GM21737 (cell line): ENCODE results near the gene SHROOM2.
"Not testable (repeated sequence)": the region's sequence is repeated elsewhere in the genome, so short reads cannot be mapped to it uniquely, and the experiment has no call there.

Experiments used
- ATAC-seq: cut with Tn5 transposase; IDR thresholded peaks from one replicate; pipeline ENCODE4 v1.9.1; 2021; ENCODE audit warnings: mild to moderate bottlenecking, moderate library complexity; ENCODE audit not compliant: unreplicated experiment

Gene SHROOM2

DNA sequence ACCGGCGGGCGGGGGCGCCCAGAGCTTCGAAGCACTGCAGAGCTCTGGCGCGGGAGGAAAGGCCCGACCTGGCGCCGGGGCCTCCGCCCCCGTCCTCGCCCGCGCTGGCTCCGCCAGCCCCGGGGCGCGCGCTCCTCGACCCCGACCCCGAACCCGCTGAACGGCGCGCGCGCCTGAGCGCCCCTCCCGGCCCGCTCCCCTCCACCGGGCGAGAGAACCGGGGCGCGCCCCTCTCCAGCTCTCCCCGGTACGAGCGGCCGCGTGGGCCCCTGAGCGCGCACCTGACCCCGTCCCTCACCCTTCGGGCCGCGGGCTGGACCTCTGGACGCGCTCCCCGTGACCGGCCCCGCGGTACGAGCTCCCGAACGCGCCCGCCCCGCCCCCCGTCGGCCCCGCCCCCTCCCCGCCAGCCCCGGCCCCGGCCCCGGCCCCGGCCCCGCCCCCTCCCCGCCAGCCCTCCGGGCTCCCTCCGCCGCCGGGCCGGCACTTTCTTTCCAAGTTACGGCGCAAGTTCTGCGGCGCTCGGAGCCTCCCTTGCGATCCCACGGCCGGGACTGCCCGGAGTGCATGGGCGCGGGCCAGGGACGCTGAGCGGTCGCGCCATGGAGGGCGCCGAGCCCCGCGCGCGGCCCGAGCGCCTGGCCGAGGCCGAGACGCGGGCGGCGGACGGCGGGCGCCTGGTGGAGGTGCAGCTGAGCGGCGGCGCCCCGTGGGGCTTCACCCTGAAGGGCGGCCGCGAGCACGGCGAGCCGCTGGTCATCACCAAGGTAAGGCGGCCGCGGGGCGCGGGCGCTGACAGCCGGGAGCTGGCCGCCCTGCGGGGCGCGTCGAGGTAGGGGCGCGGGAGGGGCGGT is at the start of gene SHROOM2:
TSS of gene SHROOM2 (plus strand) at position 486 of the 854 bp plus-strand sequence. CDS start at position 603, 117 bp downstream.
- ATAC-seq = no peak

DNA sequence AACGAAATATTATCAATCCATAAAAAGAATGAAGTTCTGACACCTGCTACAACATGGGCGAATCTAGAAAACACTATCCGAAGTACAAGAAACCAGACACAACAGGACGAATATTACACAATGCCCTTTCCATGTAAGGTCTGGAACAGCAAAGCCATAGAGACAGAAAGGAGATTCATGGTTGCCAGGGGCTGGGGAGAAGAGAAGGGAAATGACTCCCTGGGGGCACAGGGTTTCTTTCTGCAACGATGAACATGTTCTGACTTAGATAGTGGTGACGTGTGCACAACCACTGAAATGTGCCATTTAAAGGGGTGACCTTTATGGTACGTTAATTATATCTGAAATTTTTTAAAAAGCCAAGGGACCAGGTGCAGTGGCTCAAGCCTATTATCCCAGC is 48.9 kb upstream of the SHROOM2 start:
- no peak for ATAC-seq

DNA sequence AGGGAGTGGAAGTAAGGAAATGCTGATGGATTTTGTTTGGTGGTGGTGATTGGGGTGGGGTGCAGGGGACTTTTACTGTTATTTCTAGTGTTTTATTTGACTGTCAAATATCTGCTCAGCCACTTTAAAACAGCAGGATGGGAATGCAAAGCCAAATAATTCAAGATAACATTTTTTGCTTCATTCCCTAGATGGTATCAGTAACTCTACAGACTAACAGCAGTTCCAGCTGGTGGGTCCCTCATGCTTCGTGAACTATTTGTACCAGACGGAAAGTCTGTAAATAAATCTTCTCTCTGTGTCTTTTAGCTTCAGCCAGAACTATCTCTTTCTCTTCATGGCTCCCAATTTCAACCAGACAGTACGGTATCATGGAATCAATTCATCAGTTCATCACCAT is 48.1 kb upstream of the SHROOM2 start:
- ATAC-seq = no peak

DNA sequence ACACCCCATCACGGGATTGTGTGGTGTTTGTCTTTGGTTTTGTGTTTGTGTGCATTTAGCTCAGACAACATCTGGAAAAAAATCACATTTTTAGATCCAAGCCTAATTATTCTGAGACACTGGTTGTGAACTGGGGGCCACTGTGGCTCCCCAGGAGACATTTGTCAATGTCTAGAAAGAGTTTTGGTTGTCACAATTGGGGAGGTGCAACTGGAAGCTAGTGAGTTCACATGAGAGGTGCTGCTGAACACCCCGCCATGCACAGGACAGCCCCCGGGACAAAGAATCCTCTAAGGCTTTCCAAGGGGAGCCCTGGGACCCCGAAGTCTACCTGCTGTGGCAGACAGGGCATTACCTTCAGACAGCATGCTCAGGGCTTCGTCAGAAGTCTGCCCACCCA is 47.1 kb upstream of the SHROOM2 start:
- no peak for ATAC-seq

- no peak for ATAC-seq
These were observed 40.7 kb upstream of the SHROOM2 start for GRCh38 chrX:9745417-9746115.

GRCh38 chrX:9746148-9746888 is 39.9 kb upstream of the SHROOM2 start:
- no peak for ATAC-seq

DNA sequence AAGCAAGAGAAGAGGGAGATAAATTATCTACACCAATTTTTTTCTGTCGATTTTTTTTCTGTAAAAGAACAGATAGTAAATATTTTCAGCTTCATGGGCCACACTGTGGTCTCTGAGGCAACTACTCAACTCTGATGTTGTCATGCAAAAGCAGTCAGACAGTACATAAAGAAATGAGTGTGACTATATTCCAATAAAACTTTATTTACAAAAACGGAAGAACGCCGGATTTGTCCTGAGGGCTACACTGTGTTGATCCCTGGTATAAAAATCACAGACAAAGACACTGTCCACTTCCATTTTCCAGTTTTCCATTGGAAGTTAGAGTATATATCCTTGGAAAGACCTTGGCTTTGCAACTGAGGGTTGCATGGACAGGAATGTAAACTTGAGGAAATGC is 38.6 kb upstream of the SHROOM2 start:
- no peak for ATAC-seq

GRCh38 chrX:9749146-9749692 is 37.0 kb upstream of the SHROOM2 start:
- ATAC-seq = no peak

DNA sequence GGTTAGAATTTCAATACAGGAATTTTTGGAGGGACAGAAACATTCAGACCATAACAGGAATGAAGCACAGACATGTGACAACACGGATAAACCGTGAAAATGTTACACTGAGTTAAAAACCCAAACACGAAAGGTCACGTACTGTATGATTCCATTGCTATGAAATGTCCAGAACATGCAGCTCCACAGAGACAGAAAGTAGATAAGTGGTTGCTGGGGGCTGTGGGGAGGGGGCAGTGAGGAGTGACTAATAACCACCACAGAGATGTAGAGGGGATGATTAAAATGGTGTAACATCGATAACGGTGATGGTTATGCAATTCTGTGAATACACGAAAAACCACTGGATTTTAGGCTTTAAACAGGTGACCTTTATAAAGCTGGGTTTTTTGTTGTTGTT is 28.9 kb upstream of the SHROOM2 start:
- ATAC-seq = no peak

- no peak for ATAC-seq
These were observed 28.1 kb upstream of the SHROOM2 start for GRCh38 chrX:9758021-9758638.

DNA sequence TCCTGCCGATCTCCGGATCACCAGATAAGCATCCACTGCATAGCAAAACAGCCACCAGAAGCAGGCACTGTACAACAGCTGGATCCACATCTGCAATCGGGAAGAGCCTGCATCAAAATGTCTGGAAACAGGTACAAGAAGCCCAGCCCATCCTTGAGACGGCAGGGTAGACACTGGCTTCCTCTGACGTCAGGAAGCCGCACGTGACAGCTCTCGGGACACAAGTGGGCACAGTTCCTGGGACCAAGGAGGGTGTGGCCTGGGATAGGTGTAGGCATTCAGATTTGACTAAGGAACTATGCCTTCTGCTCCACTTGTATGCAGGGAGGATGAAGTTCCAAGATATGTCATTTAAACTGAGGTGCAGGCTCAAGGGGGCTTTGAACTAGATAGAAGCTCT is 26.9 kb upstream of the SHROOM2 start:
- no peak for ATAC-seq

DNA sequence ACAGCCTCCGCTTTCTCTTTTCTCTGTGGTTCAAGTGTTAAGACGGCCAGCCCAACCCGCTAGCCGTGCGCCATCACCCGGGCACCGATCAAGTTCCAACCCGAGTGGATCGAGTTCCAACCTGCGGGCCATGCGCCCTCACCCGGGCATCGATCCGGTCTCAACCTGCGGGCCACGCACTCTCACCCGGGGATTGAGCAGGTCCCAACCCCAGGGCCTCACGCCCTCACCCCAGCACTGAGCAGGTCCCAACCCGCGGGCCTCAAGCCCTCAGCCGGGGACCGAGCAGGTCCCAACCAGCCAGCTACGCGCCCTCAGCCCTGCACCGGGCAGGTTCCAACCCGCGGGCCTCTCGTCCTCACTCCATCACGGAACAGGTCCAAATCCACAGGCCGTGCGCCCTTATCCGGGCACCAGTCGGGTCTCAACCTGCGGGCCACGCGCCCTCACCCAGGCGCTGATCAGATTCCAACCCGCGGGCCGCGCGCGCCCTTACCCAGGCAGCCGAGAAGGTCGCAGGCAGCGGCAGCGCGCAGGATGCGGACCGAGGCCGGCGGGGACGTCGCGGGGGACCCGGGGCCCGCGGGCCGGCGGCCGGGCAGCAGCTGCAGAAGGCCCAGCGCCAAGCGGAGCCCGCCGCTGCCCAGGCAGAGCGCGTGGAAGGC is 21.0 kb upstream of the SHROOM2 start:
- no peak for ATAC-seq

- ATAC-seq = no peak
These were observed 20.5 kb upstream of the SHROOM2 start, which contains the start of gene GPR143 for GRCh38 chrX:9765737-9766097. TSS of gene GPR143 (minus strand) at chrX:9765847. CDS start at chrX:9765817, 30 bp downstream.

- ATAC-seq = no peak
These were observed 18.9 kb upstream of the SHROOM2 start for GRCh38 chrX:9767375-9767774.

- ATAC-seq = not testable (repeated sequence)
These were observed 17.8 kb upstream of the SHROOM2 start for GRCh38 chrX:9768321-9768839.

- no peak for ATAC-seq
These were observed 15.9 kb upstream of the SHROOM2 start for GRCh38 chrX:9770319-9770718.

- no peak for ATAC-seq
These were observed 13.3 kb upstream of the SHROOM2 start for GRCh38 chrX:9772943-9773342.

- ATAC-seq = no peak
These were observed 10.3 kb upstream of the SHROOM2 start for GRCh38 chrX:9775930-9776329.

- ATAC-seq = no peak
These were observed 4.3 kb upstream of the SHROOM2 start for GRCh38 chrX:9781941-9782340.

- no peak for ATAC-seq
These were observed 1.9 kb upstream of the SHROOM2 start for GRCh38 chrX:9784332-9784731.
